ENCODE measurements around the gene KLHL18.
"Not testable (repeated sequence)": the region's sequence is repeated elsewhere in the genome, so short reads cannot be mapped to it uniquely, and the experiment has no call there.

DNA sequence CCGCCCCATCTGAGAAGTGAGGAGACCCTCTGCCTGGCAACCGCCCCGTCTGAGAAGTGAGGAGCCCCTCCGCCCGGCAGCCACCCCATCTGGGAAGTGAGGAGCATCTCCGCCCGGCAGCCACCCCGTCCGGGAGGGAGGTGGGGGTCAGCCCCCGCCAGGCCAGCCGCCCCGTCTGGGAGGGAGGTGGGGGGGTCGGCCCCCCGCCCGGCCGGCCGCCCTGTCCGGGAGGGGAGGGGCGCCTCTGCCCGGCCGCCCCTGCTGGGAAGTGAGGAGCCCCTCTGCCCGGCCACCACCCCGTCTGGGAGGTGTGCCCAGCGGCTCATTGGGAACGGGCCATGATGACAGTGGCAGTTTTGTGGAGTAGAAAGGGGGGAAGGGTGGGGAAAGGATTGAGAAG lies 26.4 kb upstream of the KLHL18 start:
- not testable (repeated sequence) for TF ChIP-seq FOXP2 (optimal IDR thresholded peaks at IDR 0.05; ENCODE audit: control extremely low read depth, extremely low read length, insufficient read depth); EZH2 (IDR thresholded peaks at IDR 0.05)
